Activated B cell treated with CpG ODN at 0.5 μM for 24 hours (primary cell): Measurements from ENCODE around the gene ZNF441. TPM values are rescaled to one million over a fixed set of nuclear protein-coding genes. Genes with fewer than 3 reads are reported as not detected.

ENCODE experiments used
- ATAC-seq: fragments of 200-7000 bp; cut with Tn5 transposase; one replicate; pipeline ENCODE4 v1.10.0; 2021; ENCODE audit warnings: low read depth, mild to moderate bottlenecking, moderate library complexity
- CTCF ChIA-PET: fragments of 350-600 bp; sonication (Branson Sonifier 250); formaldehyde crosslinking; loops from one replicate; lab custom pipeline; 2021; ENCODE audit warnings: antibody characterized with exemption; lab: Charles Lee
- POLR2A ChIA-PET: fragments of 350-600 bp; sonication (Branson Sonifier 250); formaldehyde crosslinking; loops from one replicate; lab custom pipeline; 2021; ENCODE audit warnings: antibody characterized with exemption; lab: Charles Lee
- DNase-seq: peaks from one replicate; pipeline ENCODE4 v3.0.0; 2022
- H3K27ac Mint-ChIP-seq: one replicate; pipeline ENCODE4 v1.8.0; 2020; ENCODE audit warnings: mixed read lengths
- H3K27me3 Mint-ChIP-seq: one replicate; pipeline ENCODE4 v1.8.0; 2021; ENCODE audit warnings: mixed read lengths
- H3K36me3 Mint-ChIP-seq: one replicate; pipeline ENCODE4 v1.8.0; 2021; ENCODE audit warnings: low read depth, mixed read lengths
- H3K4me1 Mint-ChIP-seq: one replicate; pipeline ENCODE4 v1.8.0; 2021; ENCODE audit warnings: mixed read lengths
- H3K4me3 Mint-ChIP-seq: one replicate; pipeline ENCODE4 v1.8.0; 2020; ENCODE audit warnings: mild to moderate bottlenecking, mixed read lengths
- H3K9me3 Mint-ChIP-seq: one replicate; pipeline ENCODE4 v1.8.0; 2020; ENCODE audit warnings: mixed read lengths
- CTCF ChIP-seq: fragments of 200-600 bp; IDR thresholded peaks from one replicate; pipeline ENCODE4 v1.8.0; 2022; ENCODE audit warnings: antibody characterized with exemption, mild to moderate bottlenecking
- intact Hi-C: fragments of 100-400 bp; cut with micrococcal nuclease; formaldehyde crosslinking; loops from one replicate; pipeline ENCODE4 v1.15.1; 2024
- total RNA-seq: library from RNA; stranded (reverse); gene quantifications from 2 replicates; pipeline ENCODE4 v1.2.3, GENCODE V29; 2022

Gene ZNF441
- total RNA-seq, 1 donor from 2014 or later: 23.9 TPM

GRCh38 chr19:11747277-11747676 is 19.5 kb upstream of the ZNF441 start:
- H3K27me3 Mint-ChIP-seq: peaks cover 6% of the 10 kb centered on the region
- no peak for ATAC-seq
- no peak overlapping the region for H3K4me3 Mint-ChIP-seq
- peaks cover 29% of the 10 kb centered on the region for H3K9me3 Mint-ChIP-seq
- CTCF ChIA-PET: no interaction called here
- no peak for DNase-seq
- no peaks in the 10 kb centered on the region for H3K4me1 Mint-ChIP-seq
- intact Hi-C loops: no loop called here
- TF ChIP-seq CTCF: no peak
- POLR2A ChIA-PET: interaction anchor here (0.5 to 0.6 kb wide), 2 partner anchors 19 to 468 kb away, joined by 3 to 4 read pairs; no protein-coding TSS in a partner anchor
- peaks cover 7% of the 10 kb centered on the region for H3K36me3 Mint-ChIP-seq
- no peak overlapping the region for H3K27ac Mint-ChIP-seq

- CTCF ChIA-PET: no interaction called here
- peaks cover 43% of the 10 kb centered on the region for H3K9me3 Mint-ChIP-seq
- H3K27ac Mint-ChIP-seq: no peak overlapping the region
- POLR2A ChIA-PET: no interaction called here
- peaks cover 14% of the 10 kb centered on the region for H3K27me3 Mint-ChIP-seq
- DNase-seq (no peak), ATAC-seq (no peak)
- H3K4me3 Mint-ChIP-seq: no peak overlapping the region
- no peak for TF ChIP-seq CTCF
- intact Hi-C loops: no loop called here
- H3K4me1 Mint-ChIP-seq: no peaks in the 10 kb centered on the region
- H3K36me3 Mint-ChIP-seq: peaks cover 9% of the 10 kb centered on the region
Measured at GRCh38 chr19:11749751-11750150, 17.0 kb upstream of the ZNF441 start.

- Mint-ChIP-seq H3K27ac (no peak overlapping the region), H3K4me1 (no peaks in the 10 kb centered on the region), H3K4me3 (no peak overlapping the region), H3K27me3 (peaks cover 18% of the 10 kb centered on the region), H3K36me3 (peaks cover 6% of the 10 kb centered on the region), H3K9me3 (peaks cover 53% of the 10 kb centered on the region)
- ChIA-PET CTCF (no interaction called here), POLR2A (no interaction called here)
- intact Hi-C loops: no loop called here
- TF ChIP-seq CTCF: no peak
- ATAC-seq: no peak
- no peak for DNase-seq
Measured at GRCh38 chr19:11752244-11752736, 14.5 kb upstream of the ZNF441 start.

GRCh38 chr19:11754663-11755062 is 12.1 kb upstream of the ZNF441 start:
- no peak for DNase-seq
- intact Hi-C loops: no loop called here
- no peak overlapping the region for H3K4me3 Mint-ChIP-seq
- no peak overlapping the region for H3K27ac Mint-ChIP-seq
- H3K36me3 Mint-ChIP-seq: peaks cover 2% of the 10 kb centered on the region
- H3K9me3 Mint-ChIP-seq: peaks cover 45% of the 10 kb centered on the region
- POLR2A ChIA-PET: no interaction called here
- no peak for ATAC-seq
- CTCF ChIA-PET: no interaction called here
- H3K27me3 Mint-ChIP-seq: peaks cover 15% of the 10 kb centered on the region
- TF ChIP-seq CTCF: no peak
- no peaks in the 10 kb centered on the region for H3K4me1 Mint-ChIP-seq

- H3K27me3 Mint-ChIP-seq: peaks cover 20% of the 10 kb centered on the region
- H3K9me3 Mint-ChIP-seq: peaks cover 35% of the 10 kb centered on the region
- TF ChIP-seq CTCF: no peak
- DNase-seq: no peak
- no peak for ATAC-seq
- intact Hi-C loops: no loop called here
- peaks cover 2% of the 10 kb centered on the region for H3K36me3 Mint-ChIP-seq
- H3K4me1 Mint-ChIP-seq: no peaks in the 10 kb centered on the region
- CTCF ChIA-PET: no interaction called here
- no peak overlapping the region for H3K27ac Mint-ChIP-seq
- no peak overlapping the region for H3K4me3 Mint-ChIP-seq
- POLR2A ChIA-PET: no interaction called here
Measured at GRCh38 chr19:11756965-11757364, 9.8 kb upstream of the ZNF441 start.
